GF-D8 (cell line): Measurements from ENCODE around the gene AK2.
A peak's percentile ranks its signal among the peaks of the same experiment; 100 is the strongest.

Source experiments
- DNase-seq: peaks from one replicate; lab custom pipeline; 2025; lab: John Stamatoyannopoulos, UW

The AK2 gene

GRCh38 chr1:32972814-32973428, 63.8 kb downstream of the AK2 start:
- DNase-seq, result no peak

DNA sequence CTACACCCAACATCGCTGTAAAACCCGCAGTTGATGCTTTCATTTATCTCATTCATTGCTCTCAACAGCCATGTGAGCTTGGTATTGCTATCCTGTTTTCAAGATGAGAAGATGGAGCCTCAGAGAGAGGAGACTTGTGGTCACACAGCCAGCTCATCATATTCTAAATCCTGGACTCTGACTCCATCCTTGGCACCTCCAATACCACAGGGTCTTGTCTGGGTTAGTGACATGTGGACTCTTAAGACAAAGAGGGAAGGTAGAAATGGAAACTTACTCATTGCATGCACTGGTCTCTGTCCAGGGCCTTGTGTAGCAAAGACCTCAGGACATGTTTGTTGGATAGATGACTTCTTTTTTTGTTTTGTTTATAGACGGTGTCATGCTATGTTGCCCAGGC, 65.1 kb downstream of the AK2 start:
- DNase-seq, result no peak

- no peak for DNase-seq
Observed at GRCh38 chr1:32971156-32971555, 65.5 kb downstream of the AK2 start.

DNA sequence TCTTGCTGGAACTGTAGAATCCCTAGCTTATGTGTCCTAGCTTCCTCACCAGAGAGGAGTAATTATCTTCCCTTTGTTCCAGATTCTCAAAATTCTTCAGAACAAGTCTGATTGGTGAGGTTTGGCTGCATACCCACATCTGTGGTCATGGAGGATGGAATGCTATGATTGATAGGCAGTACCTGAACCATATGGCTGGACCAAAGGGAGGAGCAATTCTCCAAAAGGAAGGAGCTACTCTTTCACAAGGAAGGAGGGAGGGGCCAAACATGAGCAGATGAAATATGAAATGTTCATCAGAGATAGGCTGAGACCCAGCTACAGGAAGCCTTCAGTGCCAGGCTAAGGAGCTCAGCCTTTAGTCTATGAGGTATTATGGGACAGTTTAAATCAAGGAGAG, 67.1 kb downstream of the AK2 start:
- no peak for DNase-seq

- DNase-seq, result no peak
Observed at GRCh38 chr1:32967888-32968568, 68.7 kb downstream of the AK2 start.

DNA sequence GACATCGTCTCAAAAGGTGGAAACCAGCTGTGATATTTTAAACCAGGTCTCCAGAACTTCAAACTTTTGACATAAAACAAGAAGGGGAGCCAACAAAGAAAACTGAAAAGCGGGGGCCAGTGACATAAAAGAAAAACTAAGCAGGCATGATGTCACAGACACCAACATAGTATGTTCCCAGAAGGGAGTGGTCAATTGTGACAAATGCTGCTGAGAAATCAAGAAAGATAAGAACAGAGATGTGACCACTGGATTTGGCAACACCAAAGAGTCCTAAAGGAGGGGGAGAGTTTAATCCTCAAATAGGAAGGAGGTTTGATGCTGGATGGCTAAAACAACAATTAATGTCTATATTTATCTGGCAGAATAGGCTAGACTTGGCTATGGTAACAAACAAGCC, 69.8 kb downstream of the AK2 start:
- DNase-seq, result peak; percentile 14

GRCh38 chr1:32965251-32965747, 71.4 kb downstream of the AK2 start:
- no peak for DNase-seq

GRCh38 chr1:32964461-32965250, 72.0 kb downstream of the AK2 start, which contains the start of gene RNF19B:
RNF19B (minus strand) TSS chr1:32964809; CDS start chr1:32964685, 124 bp downstream.
- peak; percentile 86 for DNase-seq

DNA sequence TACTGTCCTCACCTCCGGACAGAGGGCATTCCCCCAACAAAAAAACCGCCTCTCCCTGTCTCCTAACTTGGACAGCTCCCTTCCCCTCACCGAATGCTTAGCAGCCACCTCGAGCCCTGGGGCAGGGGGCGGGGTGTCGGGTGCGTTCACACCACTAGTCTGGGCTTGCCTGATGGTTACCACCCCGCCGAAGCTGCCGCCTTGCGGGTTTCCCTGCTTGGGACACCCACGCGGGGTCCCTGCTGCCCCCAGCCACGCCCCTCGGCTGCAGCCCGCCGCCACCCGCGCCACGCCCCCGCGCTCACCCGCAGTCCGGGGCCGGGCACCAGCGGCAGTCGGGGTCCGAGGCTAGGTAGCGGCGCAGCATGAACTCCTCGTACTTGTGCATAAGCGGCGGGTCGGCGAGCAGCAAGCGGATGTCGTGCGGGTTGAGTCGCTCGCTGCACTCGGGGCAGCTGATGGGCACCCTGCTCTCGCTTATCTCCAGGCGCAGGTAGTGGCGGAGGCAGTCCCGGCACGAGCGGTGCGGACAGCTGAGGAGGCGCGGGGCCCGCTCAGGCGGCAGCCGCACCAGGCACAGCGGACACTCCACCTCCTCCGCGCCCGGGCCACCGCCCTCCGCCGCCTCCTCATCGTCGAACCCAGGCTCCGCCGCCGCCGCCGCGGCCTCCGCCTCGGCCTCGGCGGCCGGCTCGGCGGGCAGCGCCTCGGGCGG, 72.8 kb downstream of the AK2 start:
- DNase-seq, result no peak

- DNase-seq, result peak; percentile 12
Observed at GRCh38 chr1:32962248-32962896, 74.3 kb downstream of the AK2 start.

DNA sequence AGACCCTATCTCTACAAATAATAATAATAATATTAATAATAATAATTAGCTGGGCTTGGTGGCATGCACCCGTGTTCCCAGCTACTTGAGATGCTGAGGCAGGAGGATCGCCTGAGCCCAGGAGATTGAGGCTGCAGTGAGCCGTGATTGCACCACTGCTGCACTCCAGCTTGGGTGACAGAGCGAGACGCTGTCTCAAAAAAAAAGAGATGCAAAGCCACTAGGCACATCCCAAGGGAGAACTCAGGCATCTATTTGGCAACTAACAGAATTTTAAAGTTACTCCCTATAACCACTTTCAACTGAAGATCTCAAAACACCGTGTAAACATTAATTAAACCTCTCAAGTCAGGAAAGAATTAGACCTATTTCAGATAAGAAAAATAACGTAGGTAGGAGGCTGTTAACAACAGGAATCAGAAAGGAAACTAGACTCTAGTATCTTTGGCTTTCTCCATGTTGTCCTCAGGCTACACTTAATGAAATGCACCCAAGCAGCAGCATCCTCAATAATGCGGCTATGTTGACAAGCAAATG, 75.8 kb downstream of the AK2 start:
- DNase-seq, result peak; percentile 9

- no peak for DNase-seq
Observed at GRCh38 chr1:32960342-32960741, 76.3 kb downstream of the AK2 start.

DNA sequence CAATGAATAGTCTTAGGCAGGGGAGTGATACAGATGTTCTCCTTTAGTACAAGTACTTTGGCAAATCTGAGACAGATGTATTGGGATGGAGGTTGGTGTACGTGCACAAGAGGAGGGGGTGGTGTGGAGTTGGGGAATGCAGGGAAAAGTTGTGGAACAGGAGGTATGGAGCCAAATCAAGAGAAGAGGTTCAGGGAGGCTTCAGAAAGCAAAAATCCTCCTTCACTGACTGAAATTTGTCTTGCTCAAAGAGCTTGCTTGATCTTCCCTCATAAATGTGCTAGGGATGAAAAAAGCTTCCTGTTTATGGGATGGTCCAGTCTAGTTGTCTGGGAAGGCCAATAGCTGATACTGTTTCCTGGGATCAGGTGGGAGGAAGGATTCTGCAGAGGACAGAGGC, 77.9 kb downstream of the AK2 start:
- no peak for DNase-seq
